HepG2 (cell line): ENCODE data around the gene VPS26A. TPM values are rescaled to one million over a fixed set of nuclear protein-coding genes. Genes with fewer than 3 reads are reported as not detected.

Experiments used
- ATM ChIP-seq: fragments of 450-650 bp; IDR thresholded peaks from 2 replicates; pipeline ENCODE4 v1.7.1; 2017; ENCODE audit warnings: mild to moderate bottlenecking, borderline replicate concordance
- CHCHD3 ChIP-seq: sonication (generic); formaldehyde crosslinking; IDR thresholded peaks from 2 replicates; pipeline ENCODE4 v1.8.0; 2022; ENCODE audit warnings: mild to moderate bottlenecking, missing genetic modification reagents, moderate library complexity
- FOXP1 ChIP-seq, 2 experiments: fragments of 450-650 bp in 1 of 2; IDR thresholded peaks; 2 replicates each; pipeline ENCODE4 v1.6.1; 2017 to 2018; ENCODE audit warnings: antibody characterized with exemption in 1 of 2
- MIER3 ChIP-seq: IDR thresholded peaks from 2 replicates; pipeline ENCODE4 v1.6.1; 2016; ENCODE audit warnings: missing compliant biosample characterization, borderline replicate concordance
- NKX3-1 ChIP-seq: sonication (generic); formaldehyde crosslinking; IDR thresholded peaks from 2 replicates; pipeline ENCODE4 v1.5.0; 2020; ENCODE audit warnings: missing genetic modification reagents
- RBM22 ChIP-seq: fragments of 200-400 bp; formaldehyde crosslinking; optimal IDR thresholded peaks from 2 replicates; pipeline ENCODE3; 2017; ENCODE audit warnings: mild to moderate bottlenecking, low read length, moderate library complexity
- RFX5 ChIP-seq: IDR thresholded peaks from 2 replicates; pipeline ENCODE4 v1.6.1; 2011; ENCODE audit warnings: low read depth, low read length, improper control_type of control experiment
- SOX13 ChIP-seq, 3 experiments: fragments of 450-650 bp in 1 of 3; sonication (generic) in 1 of 3; formaldehyde crosslinking in 1 of 3; IDR thresholded peaks in 2 of 3; conservative IDR thresholded peaks in 1 of 3; 2 replicates each; pipeline versions ENCODE4 v1.5.0 to v1.6.1; 2016 to 2020; ENCODE audit warnings: antibody characterized with exemption in 1 of 3, mild to moderate bottlenecking in 1 of 3, missing compliant biosample characterization in 1 of 3, missing genetic modification reagents in 1 of 3, moderate library complexity in 1 of 3
- SRY ChIP-seq: sonication (generic); formaldehyde crosslinking; IDR thresholded peaks from 2 replicates; pipeline ENCODE4 v1.8.0; 2022; ENCODE audit warnings: mild to moderate bottlenecking, missing genetic modification reagents
- ZBTB8A ChIP-seq: sonication (generic); formaldehyde crosslinking; IDR thresholded peaks from 2 replicates; pipeline ENCODE4 v1.4.0; 2020; ENCODE audit warnings: mild to moderate bottlenecking, low read depth, missing genetic modification reagents, borderline replicate concordance
- ZNF12 ChIP-seq: sonication (generic); formaldehyde crosslinking; IDR thresholded peaks from 2 replicates; pipeline ENCODE4 v1.5.0; 2020; ENCODE audit warnings: missing genetic modification reagents
- ZNF460 ChIP-seq: sonication (generic); formaldehyde crosslinking; IDR thresholded peaks from 2 replicates; pipeline ENCODE4 v1.5.1; 2020; ENCODE audit warnings: missing genetic modification reagents, mild to moderate bottlenecking, borderline replicate concordance
- ZNF660 ChIP-seq: sonication (generic); formaldehyde crosslinking; IDR thresholded peaks from 2 replicates; pipeline ENCODE4 v1.5.1; 2020; ENCODE audit warnings: mild to moderate bottlenecking, low read depth, missing genetic modification reagents, borderline replicate concordance
- ZNF773 ChIP-seq: sonication (generic); formaldehyde crosslinking; IDR thresholded peaks from 2 replicates; pipeline ENCODE4 v1.4.0; 2020; ENCODE audit warnings: missing genetic modification reagents, borderline replicate concordance
- ZSCAN31 ChIP-seq: sonication (generic); formaldehyde crosslinking; IDR thresholded peaks from 2 replicates; pipeline ENCODE4 v1.5.0; 2020; ENCODE audit warnings: low read depth, mild to moderate bottlenecking, missing genetic modification reagents
- polyA plus RNA-seq, 8 experiments: library from polyadenylated mRNA; depleted of rRNA in 3 of 8; stranded (reverse) in 7 of 8; unstranded in 1 of 8; fragments of >200 nt; fragmentation: Illumina TruSeq in 4 of 8; extraction: Trizol in 4 of 8; gene quantifications; 2 replicates each; pipeline versions ENCODE4 v1.2.1 to v1.2.3, GENCODE V29; 2011 to 2016; ENCODE audit warnings: low read depth in 4 of 8, missing spikeins in 1 of 8, mixed read lengths in 1 of 8; ENCODE audit not compliant: insufficient read depth in 1 of 8
- total RNA-seq, 5 experiments: library from RNA; depleted of rRNA; stranded (reverse); fragments of >200 nt; fragmentation: Illumina TruSeq; extraction: Trizol; gene quantifications; 2 replicates each; pipeline ENCODE4 v1.2.3, GENCODE V29; 2016; ENCODE audit warnings: low read depth in 1 of 5
- TF ChIP-seq, protein P1 (sequence below): sonication (generic); formaldehyde crosslinking; IDR thresholded peaks from 2 replicates; pipeline ENCODE4 v1.4.0; 2020; ENCODE audit warnings: missing genetic modification reagents
- TF ChIP-seq, protein P2 (sequence below), 2 experiments: sonication (generic) in 1 of 2; formaldehyde crosslinking in 1 of 2; IDR thresholded peaks; 2 replicates each; pipeline versions ENCODE4 v1.5.1 to v1.6.1; 2011 to 2020; ENCODE audit warnings: borderline replicate concordance in 1 of 2, low read depth in 1 of 2, low read length in 1 of 2, mild to moderate bottlenecking in 1 of 2, missing genetic modification reagents in 1 of 2, moderate library complexity in 1 of 2
- TF ChIP-seq, protein P3 (sequence below): sonication (generic); formaldehyde crosslinking; conservative IDR thresholded peaks from 2 replicates; pipeline ENCODE4 v1.4.0; 2020; ENCODE audit warnings: missing genetic modification reagents
- TF ChIP-seq, protein P4 (sequence below): IDR thresholded peaks from 2 replicates; pipeline ENCODE4 v1.6.1; 2016; ENCODE audit warnings: low read depth, borderline replicate concordance

VPS26A gene
- total and polyA plus RNA-seq, 2 of the 13 experiments (the other 11 are each of a cell fraction or from before 2014, with no cell fraction given) = 12.9 to 32.6 TPM

DNA sequence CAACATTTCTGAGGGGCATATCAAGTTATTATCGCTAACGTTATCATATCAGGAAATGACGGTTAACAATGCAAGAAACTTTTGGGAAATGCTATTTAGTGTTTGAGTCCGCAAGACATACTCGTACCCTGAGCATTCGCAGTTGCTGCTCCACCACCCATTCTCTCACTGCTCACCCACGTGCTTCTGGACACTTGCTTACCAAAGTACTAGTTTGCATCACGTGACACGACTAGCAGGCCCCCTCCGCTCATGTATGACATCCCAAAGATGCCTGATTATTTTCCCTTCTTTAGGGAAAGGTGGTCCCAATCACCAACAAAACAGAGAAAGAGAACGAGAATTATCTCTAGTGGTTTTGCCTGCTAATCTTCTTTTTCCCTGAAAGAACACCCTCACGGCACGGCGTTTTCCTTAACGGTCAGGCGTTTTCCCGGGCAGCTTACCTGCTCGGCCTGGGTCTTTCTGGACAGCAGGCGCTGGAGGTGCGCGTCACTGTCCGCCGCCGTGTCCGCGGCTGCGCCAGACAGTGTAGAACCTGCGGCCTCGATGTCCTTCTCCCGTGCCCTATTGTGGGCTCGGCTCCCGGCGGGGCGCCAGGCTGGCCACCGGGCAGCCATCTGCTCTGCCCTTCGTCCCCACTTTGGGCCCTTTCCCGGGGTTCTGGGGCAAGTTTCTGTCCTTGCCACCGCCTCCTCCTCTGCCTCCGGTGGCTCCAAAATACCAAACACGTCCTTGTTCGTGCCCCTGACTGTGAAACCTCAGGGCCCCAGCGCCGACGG is 56.0 kb downstream of the VPS26A start, which contains the start of gene SUPV3L1 (continued):
- TF ChIP-seq, protein P1, sequence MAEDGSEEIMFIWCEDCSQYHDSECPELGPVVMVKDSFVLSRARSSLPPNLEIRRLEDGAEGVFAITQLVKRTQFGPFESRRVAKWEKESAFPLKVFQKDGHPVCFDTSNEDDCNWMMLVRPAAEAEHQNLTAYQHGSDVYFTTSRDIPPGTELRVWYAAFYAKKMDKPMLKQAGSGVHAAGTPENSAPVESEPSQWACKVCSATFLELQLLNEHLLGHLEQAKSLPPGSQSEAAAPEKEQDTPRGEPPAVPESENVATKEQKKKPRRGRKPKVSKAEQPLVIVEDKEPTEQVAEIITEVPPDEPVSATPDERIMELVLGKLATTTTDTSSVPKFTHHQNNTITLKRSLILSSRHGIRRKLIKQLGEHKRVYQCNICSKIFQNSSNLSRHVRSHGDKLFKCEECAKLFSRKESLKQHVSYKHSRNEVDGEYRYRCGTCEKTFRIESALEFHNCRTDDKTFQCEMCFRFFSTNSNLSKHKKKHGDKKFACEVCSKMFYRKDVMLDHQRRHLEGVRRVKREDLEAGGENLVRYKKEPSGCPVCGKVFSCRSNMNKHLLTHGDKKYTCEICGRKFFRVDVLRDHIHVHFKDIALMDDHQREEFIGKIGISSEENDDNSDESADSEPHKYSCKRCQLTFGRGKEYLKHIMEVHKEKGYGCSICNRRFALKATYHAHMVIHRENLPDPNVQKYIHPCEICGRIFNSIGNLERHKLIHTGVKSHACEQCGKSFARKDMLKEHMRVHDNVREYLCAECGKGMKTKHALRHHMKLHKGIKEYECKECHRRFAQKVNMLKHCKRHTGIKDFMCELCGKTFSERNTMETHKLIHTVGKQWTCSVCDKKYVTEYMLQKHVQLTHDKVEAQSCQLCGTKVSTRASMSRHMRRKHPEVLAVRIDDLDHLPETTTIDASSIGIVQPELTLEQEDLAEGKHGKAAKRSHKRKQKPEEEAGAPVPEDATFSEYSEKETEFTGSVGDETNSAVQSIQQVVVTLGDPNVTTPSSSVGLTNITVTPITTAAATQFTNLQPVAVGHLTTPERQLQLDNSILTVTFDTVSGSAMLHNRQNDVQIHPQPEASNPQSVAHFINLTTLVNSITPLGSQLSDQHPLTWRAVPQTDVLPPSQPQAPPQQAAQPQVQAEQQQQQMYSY (CRISPR knock-in tag) = no peak
- TF ChIP-seq SOX13 (IDR thresholded peaks at IDR 0.05) = no peak
- TF ChIP-seq SOX13 (CRISPR knock-in tag; conservative IDR thresholded peaks at IDR 0.05 in 1 of 2, IDR thresholded peaks at IDR 0.05 in 1 of 2) = 0 out of 4 replicates have a peak, but pooled peaks of 1 of the 2 experiments have one; percentile 7
- TF ChIP-seq, protein P2, sequence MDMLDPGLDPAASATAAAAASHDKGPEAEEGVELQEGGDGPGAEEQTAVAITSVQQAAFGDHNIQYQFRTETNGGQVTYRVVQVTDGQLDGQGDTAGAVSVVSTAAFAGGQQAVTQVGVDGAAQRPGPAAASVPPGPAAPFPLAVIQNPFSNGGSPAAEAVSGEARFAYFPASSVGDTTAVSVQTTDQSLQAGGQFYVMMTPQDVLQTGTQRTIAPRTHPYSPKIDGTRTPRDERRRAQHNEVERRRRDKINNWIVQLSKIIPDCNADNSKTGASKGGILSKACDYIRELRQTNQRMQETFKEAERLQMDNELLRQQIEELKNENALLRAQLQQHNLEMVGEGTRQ (IDR thresholded peaks at IDR 0.05; ENCODE audit: low read depth, low read length) = peak; percentile 99
- TF ChIP-seq, protein P2 (CRISPR knock-in tag; IDR thresholded peaks at IDR 0.05; ENCODE audit: borderline replicate concordance) = peak; percentile 99
- TF ChIP-seq RBM22 = no peak
- TF ChIP-seq NKX3-1 = peak; percentile 4; the same call in 1 of the 2 replicates
- TF ChIP-seq ZNF773 = peak; percentile 58; the same call in 1 of the 2 replicates
- TF ChIP-seq ZBTB8A (CRISPR knock-in tag) = no peak
- no peak for TF ChIP-seq CHCHD3 (CRISPR knock-in tag)
- TF ChIP-seq ZSCAN31 (CRISPR knock-in tag) = peak; percentile 66
- TF ChIP-seq FOXP1 (IDR thresholded peaks at IDR 0.05) = peak; percentile 18; the same call in 1 of the 2 replicates
- peak; percentile 32; the same call in 1 of the 2 replicates for TF ChIP-seq FOXP1 (CRISPR knock-in tag; IDR thresholded peaks at IDR 0.05)
- no peak for TF ChIP-seq ZNF660 (CRISPR knock-in tag)
- TF ChIP-seq, protein P3, sequence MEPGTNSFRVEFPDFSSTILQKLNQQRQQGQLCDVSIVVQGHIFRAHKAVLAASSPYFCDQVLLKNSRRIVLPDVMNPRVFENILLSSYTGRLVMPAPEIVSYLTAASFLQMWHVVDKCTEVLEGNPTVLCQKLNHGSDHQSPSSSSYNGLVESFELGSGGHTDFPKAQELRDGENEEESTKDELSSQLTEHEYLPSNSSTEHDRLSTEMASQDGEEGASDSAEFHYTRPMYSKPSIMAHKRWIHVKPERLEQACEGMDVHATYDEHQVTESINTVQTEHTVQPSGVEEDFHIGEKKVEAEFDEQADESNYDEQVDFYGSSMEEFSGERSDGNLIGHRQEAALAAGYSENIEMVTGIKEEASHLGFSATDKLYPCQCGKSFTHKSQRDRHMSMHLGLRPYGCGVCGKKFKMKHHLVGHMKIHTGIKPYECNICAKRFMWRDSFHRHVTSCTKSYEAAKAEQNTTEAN (CRISPR knock-in tag) = no peak
- no peak for TF ChIP-seq ATM
- 0 out of 2 replicates have a peak, but pooled peaks have one; percentile 36 for TF ChIP-seq RFX5
- TF ChIP-seq ZNF12 (CRISPR knock-in tag) = 0 out of 2 replicates have a peak, but pooled peaks have one; percentile 10
- TF ChIP-seq, protein P4, sequence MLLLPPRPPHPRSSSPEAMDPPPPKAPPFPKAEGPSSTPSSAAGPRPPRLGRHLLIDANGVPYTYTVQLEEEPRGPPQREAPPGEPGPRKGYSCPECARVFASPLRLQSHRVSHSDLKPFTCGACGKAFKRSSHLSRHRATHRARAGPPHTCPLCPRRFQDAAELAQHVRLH (CRISPR knock-in tag) = no peak; the same call in 1 of the 2 replicates
- TF ChIP-seq SRY (CRISPR knock-in tag) = no peak
- TF ChIP-seq ZNF460 = no peak
- no peak for TF ChIP-seq MIER3 (CRISPR knock-in tag)
